Measurements from ENCODE around the gene NTN3.

DNA sequence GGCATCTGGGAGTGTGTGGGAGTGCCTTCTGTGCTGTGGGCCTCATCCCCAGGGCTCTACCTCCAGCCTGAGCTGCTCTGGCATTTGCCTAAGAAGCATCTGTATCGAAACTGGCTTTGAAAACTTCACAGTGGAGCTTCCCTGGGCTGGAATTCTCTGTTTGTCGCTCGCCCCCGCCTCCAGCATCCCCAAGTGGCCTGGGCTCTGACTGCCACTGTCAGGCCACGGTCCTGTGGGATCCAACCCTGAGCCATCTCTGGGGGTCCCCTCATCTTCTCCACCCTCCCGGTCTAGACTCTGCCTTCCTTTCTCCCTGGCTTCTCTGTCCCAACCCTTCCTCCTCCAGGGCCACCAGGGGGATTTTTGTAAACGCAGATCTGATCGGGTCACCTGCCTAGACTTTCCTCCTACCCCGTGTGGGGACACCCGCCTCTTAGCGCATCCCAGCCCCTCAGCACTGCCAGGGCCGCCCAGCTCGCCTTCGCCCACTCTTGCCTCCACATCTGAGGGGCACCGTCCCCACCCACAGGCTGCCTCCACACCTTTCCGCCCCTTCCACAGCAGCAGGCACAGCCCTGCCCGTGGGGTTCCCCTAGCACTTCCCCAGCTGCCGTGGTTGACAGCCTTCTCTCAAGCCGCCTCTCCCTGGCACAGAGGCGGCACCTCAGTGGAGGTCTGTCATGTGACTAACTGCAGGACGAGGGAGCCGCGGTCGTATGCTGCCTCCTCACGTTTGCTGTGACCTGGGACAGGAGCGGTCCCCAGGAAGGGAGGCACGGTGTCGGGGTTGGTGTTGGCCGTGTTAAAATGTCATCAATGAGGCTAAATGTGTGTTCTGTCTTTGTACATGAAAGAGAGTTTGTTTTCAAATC lies 15.8 kb downstream of the NTN3 start:
- no peak for TF ChIP-seq EZH2 (IDR thresholded peaks at IDR 0.05; ENCODE audit: low read depth)
- TF ChIP-seq, protein P1, sequence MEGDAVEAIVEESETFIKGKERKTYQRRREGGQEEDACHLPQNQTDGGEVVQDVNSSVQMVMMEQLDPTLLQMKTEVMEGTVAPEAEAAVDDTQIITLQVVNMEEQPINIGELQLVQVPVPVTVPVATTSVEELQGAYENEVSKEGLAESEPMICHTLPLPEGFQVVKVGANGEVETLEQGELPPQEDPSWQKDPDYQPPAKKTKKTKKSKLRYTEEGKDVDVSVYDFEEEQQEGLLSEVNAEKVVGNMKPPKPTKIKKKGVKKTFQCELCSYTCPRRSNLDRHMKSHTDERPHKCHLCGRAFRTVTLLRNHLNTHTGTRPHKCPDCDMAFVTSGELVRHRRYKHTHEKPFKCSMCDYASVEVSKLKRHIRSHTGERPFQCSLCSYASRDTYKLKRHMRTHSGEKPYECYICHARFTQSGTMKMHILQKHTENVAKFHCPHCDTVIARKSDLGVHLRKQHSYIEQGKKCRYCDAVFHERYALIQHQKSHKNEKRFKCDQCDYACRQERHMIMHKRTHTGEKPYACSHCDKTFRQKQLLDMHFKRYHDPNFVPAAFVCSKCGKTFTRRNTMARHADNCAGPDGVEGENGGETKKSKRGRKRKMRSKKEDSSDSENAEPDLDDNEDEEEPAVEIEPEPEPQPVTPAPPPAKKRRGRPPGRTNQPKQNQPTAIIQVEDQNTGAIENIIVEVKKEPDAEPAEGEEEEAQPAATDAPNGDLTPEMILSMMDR (conservative IDR thresholded peaks at IDR 0.05) = no peak
